Epithelial cell of proximal tubule (primary cell): ENCODE measurements around the gene CARD19. TPM values are rescaled to one million over a fixed set of nuclear protein-coding genes. Genes with fewer than 3 reads are reported as not detected.

Source experiments
- DNase-seq: peaks from one replicate; pipeline ENCODE4 v3.0.0-alpha.2; 2011; ENCODE audit warnings: low read depth
- H3K4me3 ChIP-seq: 2 replicates; pipeline ENCODE4 v1.5.1; 2011; ENCODE audit warnings: low read depth, mild to moderate bottlenecking, low read length
- CTCF ChIP-seq: conservative IDR thresholded peaks from 2 replicates; pipeline ENCODE4 v1.5.1; 2012; ENCODE audit warnings: low read depth, mild to moderate bottlenecking, low read length
- total RNA-seq: library from RNA; depleted of rRNA; stranded (reverse); fragments of >200 nt; gene quantifications from 2 replicates; pipeline ENCODE4 v1.2.3, GENCODE V29; 2015

Gene CARD19
- total RNA-seq, 1 donor from 2014 or later: 64.6 TPM

GRCh38 chr9:93053781-93054331, 42.2 kb upstream of the CARD19 start:
- no peak overlapping the region for H3K4me3 ChIP-seq
- no peak for DNase-seq
- no peak for TF ChIP-seq CTCF

- no peak for DNase-seq
- no peak for TF ChIP-seq CTCF
Measured at GRCh38 chr9:93054758-93055704, 41.0 kb upstream of the CARD19 start.

GRCh38 chr9:93057042-93057702, 38.8 kb upstream of the CARD19 start:
- no peak for DNase-seq
- no peak for TF ChIP-seq CTCF
- H3K4me3 ChIP-seq: no peak overlapping the region

More at GRCh38 chr9:93054758-93055704, 41.0 kb upstream of the CARD19 start:
- H3K4me3 ChIP-seq: no peak overlapping the region

- DNase-seq: no peak
- H3K4me3 ChIP-seq: no peak overlapping the region
- no peak for TF ChIP-seq CTCF
Measured at GRCh38 chr9:93057703-93058354, 38.2 kb upstream of the CARD19 start.

GRCh38 chr9:93058355-93059010, 37.5 kb upstream of the CARD19 start, which contains the start of gene SUSD3:
TSS of gene SUSD3 (plus strand) at chr9:93058701. CDS start at chr9:93058743, 42 bp downstream.
- DNase-seq: no peak
- H3K4me3 ChIP-seq: peak within 1 kb of the TSS; percentile 58
- no peak for TF ChIP-seq CTCF

GRCh38 chr9:93059011-93059714, 36.9 kb upstream of the CARD19 start:
- peak overlapping the region; percentile 58 for H3K4me3 ChIP-seq
- TF ChIP-seq CTCF: no peak
- DNase-seq: no peak
